ENCODE measurements around the gene HSPA2. TPM values are rescaled to one million over a fixed set of nuclear protein-coding genes. Genes with fewer than 3 reads are reported as not detected.

The HSPA2 gene
- total RNA-seq, 2 experiments from 2014 or later = 1.5 to 1.9 TPM

DNA sequence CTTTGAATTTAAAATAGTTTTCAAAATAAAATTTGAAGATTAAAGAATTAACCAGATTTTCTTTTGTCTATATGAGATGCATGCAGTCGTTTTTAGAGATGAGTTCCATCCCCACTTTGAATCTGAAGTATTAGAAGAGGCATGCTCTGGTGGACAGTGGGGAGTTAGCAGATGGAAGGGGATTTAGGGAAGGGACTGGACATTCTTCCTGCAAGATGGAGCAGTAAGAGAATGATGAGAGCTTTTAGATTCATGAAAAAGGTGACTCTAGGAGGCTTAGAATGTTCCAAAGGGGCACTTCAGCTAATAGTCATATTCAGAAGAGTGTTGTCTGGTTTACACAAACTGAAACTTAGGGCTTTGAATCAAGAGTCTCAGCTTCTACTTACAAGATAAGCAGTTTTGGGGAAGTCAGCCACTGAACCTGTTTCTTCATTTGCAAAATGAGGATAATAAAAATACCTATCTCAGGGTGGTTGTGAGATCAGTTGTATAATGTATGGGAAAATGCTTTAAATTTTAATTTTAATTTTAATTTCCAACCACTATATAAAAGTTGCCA lies 32.2 kb upstream of the HSPA2 start:
- ChIA-PET POLR2A (interaction anchor here (1.2 to 1.4 kb wide), 2 partner anchors 30 to 121 kb away, joined by 3 to 6 read pairs; partner anchors contain the start of gene MTHFD1), CTCF (interaction anchor here (0.6 to 3.2 kb wide), 7 partner anchors 14 to 164 kb away, joined by 3 to 55 read pairs (median 3); partner anchors contain the start of gene HSPA2)
- peaks cover 33% of the 10 kb centered on the region for H3K36me3 Mint-ChIP-seq (ENCODE audit: low read depth)
- peaks cover 83% of the 10 kb centered on the region for H3K4me1 Mint-ChIP-seq (ENCODE audit: low read depth)
- ATAC-seq (ENCODE audit: poor library complexity) (no peak), DNase-seq (no peak)
- H3K9me3 ChIP-seq (ENCODE audit: control insufficient read depth in 1 of 2, insufficient read depth in 1 of 2, low read length in 2 of 2) = no peaks in the 10 kb centered on the region
- intact Hi-C loops (cut with DNase I, micrococcal nuclease) = loop anchor here (10.0 kb wide), 2 partner anchors 407 to 863 kb away; partner anchors contain the start of genes WDR89 (in 2 of the 2) and CHURC1 (in 1 of the 2)
- no peaks in the 10 kb centered on the region for H3K9me3 Mint-ChIP-seq
- peak overlapping the region; percentile 100 for H3K27ac Mint-ChIP-seq
- H3K36me3 ChIP-seq (ENCODE audit: insufficient read depth, low read length) = peaks cover 11% of the 10 kb centered on the region
- H3K27me3 Mint-ChIP-seq = peaks cover 4% of the 10 kb centered on the region
- peak overlapping the region; percentile 27 for H3K4me3 Mint-ChIP-seq
- H3K27me3 ChIP-seq (ENCODE audit: control insufficient read depth in 1 of 2, insufficient read depth in 2 of 2, low read length in 2 of 2) = no peaks in the 10 kb centered on the region
- H3K4me1 ChIP-seq (ENCODE audit: insufficient read depth, low read length) = peaks cover 57% of the 10 kb centered on the region
- no peak overlapping the region for H3K4me3 ChIP-seq (ENCODE audit: low read length)
- TF ChIP-seq, protein P1, sequence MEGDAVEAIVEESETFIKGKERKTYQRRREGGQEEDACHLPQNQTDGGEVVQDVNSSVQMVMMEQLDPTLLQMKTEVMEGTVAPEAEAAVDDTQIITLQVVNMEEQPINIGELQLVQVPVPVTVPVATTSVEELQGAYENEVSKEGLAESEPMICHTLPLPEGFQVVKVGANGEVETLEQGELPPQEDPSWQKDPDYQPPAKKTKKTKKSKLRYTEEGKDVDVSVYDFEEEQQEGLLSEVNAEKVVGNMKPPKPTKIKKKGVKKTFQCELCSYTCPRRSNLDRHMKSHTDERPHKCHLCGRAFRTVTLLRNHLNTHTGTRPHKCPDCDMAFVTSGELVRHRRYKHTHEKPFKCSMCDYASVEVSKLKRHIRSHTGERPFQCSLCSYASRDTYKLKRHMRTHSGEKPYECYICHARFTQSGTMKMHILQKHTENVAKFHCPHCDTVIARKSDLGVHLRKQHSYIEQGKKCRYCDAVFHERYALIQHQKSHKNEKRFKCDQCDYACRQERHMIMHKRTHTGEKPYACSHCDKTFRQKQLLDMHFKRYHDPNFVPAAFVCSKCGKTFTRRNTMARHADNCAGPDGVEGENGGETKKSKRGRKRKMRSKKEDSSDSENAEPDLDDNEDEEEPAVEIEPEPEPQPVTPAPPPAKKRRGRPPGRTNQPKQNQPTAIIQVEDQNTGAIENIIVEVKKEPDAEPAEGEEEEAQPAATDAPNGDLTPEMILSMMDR (IDR thresholded peaks at IDR 0.05) = no peak
- H3K27ac ChIP-seq (ENCODE audit: low read depth in 1 of 2, low read length in 2 of 2) = peak overlapping the region in 1 of 2 donors; percentile 60

DNA sequence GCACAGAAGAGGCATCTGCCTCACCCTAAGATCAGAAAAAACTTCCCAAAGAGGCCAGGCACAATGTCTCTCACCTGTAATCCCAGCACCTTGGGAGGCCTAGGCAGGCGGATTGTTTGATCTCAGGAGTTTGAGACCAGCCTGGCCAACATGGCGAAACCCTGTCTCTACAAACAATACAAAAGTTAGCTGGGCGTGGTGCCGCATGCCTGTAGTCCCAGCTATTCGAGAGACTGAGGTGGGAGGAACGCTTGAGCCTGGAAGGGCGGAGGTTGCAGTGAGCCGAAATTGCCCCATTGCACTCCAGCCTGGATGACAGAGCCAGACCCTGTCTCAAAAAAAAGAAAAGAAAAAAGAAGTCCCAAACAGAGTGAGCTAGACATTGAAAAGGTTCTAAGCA lies 31.5 kb upstream of the HSPA2 start:
- Mint-ChIP-seq H3K27ac (peak overlapping the region; percentile 100), H3K27me3 (peaks cover under 1% of the 10 kb centered on the region), H3K9me3 (no peaks in the 10 kb centered on the region), H3K36me3 (ENCODE audit: low read depth) (peaks cover 29% of the 10 kb centered on the region), H3K4me1 (ENCODE audit: low read depth) (peaks cover 86% of the 10 kb centered on the region), H3K4me3 (peak overlapping the region; percentile 43)
- Histone ChIP-seq H3K4me1 (ENCODE audit: insufficient read depth, low read length) (peaks cover 60% of the 10 kb centered on the region), H3K36me3 (ENCODE audit: insufficient read depth, low read length) (peaks cover 11% of the 10 kb centered on the region), H3K9me3 (ENCODE audit: control insufficient read depth in 1 of 2, insufficient read depth in 1 of 2, low read length in 2 of 2) (no peaks in the 10 kb centered on the region), H3K4me3 (ENCODE audit: low read length) (no peak overlapping the region), H3K27ac (ENCODE audit: low read depth in 1 of 2, low read length in 2 of 2) (no peak overlapping the region), H3K27me3 (ENCODE audit: control insufficient read depth in 1 of 2, insufficient read depth in 2 of 2, low read length in 2 of 2) (no peaks in the 10 kb centered on the region)
- POLR2A ChIA-PET = interaction anchor here (0.9 to 4.8 kb wide), 5 partner anchors 7 to 121 kb away, joined by 3 to 29 read pairs (median 4); partner anchors contain the start of genes MTHFD1 and ZBTB25
- DNase-seq (no peak), ATAC-seq (ENCODE audit: poor library complexity) (no peak)
- TF ChIP-seq, protein P1 (IDR thresholded peaks at IDR 0.05) = no peak
- CTCF ChIA-PET = interaction anchor here (0.9 to 3.2 kb wide), 7 partner anchors 14 to 165 kb away, joined by 3 to 55 read pairs (median 3); partner anchors contain the start of gene HSPA2
- intact Hi-C loops (cut with DNase I, micrococcal nuclease) = loop anchor here (10.0 kb wide), 2 partner anchors 406 to 864 kb away; partner anchors contain the start of genes WDR89 (in 2 of the 2) and CHURC1 (in 1 of the 2)

DNA sequence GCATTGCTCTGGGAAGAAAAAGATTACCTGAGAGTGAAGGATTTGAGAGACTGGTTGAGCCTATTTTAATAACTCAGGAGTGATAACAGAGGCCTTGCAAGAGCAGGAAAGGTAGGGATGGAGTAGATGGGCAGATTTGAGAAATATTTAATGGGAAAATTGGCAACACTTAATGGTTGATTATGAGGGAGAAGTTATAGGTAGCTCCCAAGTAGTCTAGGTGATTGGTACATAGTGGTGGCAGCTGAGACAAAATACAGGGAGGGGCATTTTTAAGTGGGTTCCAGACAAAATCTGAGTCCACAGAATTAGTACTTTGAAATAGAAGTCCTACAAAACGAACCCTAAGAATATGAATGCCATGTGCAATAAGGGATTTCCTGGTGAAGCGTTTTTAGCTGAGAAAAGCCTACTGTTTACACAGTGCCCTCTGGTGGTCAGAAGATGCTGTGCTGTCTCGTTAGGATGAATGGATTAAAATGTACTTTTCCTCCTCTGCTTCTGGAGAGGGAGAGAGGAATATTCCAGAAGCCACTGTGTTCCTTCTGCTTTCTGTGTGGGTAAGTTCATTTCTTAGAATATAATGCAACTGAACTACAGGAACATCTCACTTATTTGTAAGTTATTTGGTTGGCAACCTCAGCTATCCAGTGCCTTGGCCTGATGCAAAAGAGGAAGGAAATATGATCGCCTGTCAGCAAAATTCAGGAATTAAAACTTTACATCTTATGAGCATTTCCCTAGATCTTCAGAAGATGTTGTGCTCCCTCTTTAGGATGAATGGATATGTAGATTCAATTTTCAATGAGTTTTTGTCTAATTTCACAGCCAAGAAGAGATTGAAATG lies 29.5 kb upstream of the HSPA2 start:
- POLR2A ChIA-PET = interaction anchor here (0.6 to 4.8 kb wide), 12 partner anchors 9 to 124 kb away, joined by 3 to 29 read pairs (median 5); partner anchors contain the start of genes HSPA2 and ZBTB25
- Mint-ChIP-seq H3K4me1 (ENCODE audit: low read depth) (peaks cover 93% of the 10 kb centered on the region), H3K36me3 (ENCODE audit: low read depth) (peaks cover 12% of the 10 kb centered on the region), H3K27me3 (no peaks in the 10 kb centered on the region), H3K4me3 (peak overlapping the region; percentile 43), H3K9me3 (no peaks in the 10 kb centered on the region), H3K27ac (peak overlapping the region; percentile 100)
- CTCF ChIA-PET = interaction anchor here (0.5 to 3.2 kb wide), 25 partner anchors 9 to 475 kb away, joined by 3 to 55 read pairs (median 4); partner anchors contain the start of genes FNTB and HSPA2
- no peaks in the 10 kb centered on the region for H3K27me3 ChIP-seq (ENCODE audit: control insufficient read depth in 1 of 2, insufficient read depth in 2 of 2, low read length in 2 of 2)
- peak overlapping the region in 1 of 2 donors; percentile 27 for H3K27ac ChIP-seq (ENCODE audit: low read depth in 1 of 2, low read length in 2 of 2)
- ATAC-seq (ENCODE audit: poor library complexity) (peak; percentile 63), DNase-seq (peak; percentile 36 to 88 (median 56))
- H3K36me3 ChIP-seq (ENCODE audit: insufficient read depth, low read length) = peaks cover 11% of the 10 kb centered on the region
- intact Hi-C loops (cut with DNase I, micrococcal nuclease) = loop anchor here (1.0 to 2.0 kb wide), 4 partner anchors 9 to 168 kb away; no protein-coding TSS in a partner anchor
- H3K9me3 ChIP-seq (ENCODE audit: control insufficient read depth in 1 of 2, insufficient read depth in 1 of 2, low read length in 2 of 2) = no peaks in the 10 kb centered on the region
- TF ChIP-seq, protein P1 (IDR thresholded peaks at IDR 0.05) = peak; percentile 88
- no peak overlapping the region for H3K4me3 ChIP-seq (ENCODE audit: low read length)
- H3K4me1 ChIP-seq (ENCODE audit: insufficient read depth, low read length) = peaks cover 56% of the 10 kb centered on the region
